ENCODE measurements around the gene EDRF1.
A peak's percentile ranks its signal among the peaks of the same experiment; 100 is the strongest.
"Not testable (repeated sequence)": the region's sequence is repeated elsewhere in the genome, so short reads cannot be mapped to it uniquely, and the experiment has no call there.

Gene EDRF1

DNA sequence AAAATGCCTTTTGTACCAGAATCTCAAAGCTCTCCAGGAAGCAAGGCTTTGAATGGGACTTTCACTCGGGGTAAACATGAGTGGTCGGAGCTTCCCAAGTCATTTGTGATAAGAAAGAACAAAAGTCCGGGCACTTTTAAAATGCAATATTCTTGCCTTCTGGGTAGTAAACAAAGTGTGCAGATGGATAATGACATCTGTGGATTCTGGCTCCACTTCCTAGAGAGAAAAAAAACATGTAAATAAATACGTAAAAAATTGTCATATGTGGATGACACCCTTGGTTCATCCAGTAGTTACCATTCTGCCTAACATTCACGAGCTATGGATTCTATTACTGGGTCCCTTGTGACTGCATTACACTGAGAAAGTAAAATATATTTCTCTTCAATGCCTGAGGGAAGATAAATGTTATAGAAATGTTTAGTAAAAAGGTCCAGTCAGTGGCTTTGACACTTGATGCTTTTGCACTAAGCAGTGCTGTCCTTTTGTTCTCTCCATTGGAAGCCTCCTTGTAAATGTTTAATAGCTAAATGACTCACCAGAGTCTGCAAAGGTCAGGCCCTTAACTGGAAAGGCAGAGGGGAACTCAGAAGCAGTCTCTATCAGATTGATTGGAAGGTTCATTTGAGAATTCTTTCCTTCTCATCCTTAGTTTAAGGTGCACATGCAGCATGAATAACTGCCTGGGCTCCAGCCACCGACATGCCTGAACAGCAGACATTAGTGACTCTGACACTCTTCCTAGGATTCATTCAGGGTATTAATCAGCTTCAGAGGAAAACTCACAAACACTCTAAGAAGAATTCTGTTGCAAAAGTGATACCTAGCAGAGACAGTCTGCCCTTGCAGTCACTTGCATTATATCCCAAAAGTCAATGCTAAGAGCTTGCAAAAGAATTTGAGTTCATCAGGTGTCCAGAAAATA lies 11.7 kb upstream of the EDRF1 start:
- DNase-seq, result peak; percentile 77
- in situ Hi-C loops (cut with HindIII; ENCODE audit: low pct_ligation_motif_present, low pct_unique_long_range_greater_than_20kb, low sequenced_read_pairs), result no loop called here

GRCh38 chr10:125708971-125709503 lies 10.5 kb upstream of the EDRF1 start:
- in situ Hi-C loops (cut with HindIII; ENCODE audit: low pct_ligation_motif_present, low pct_unique_long_range_greater_than_20kb, low sequenced_read_pairs), result no loop called here

GRCh38 chr10:125709553-125710474 lies 9.7 kb upstream of the EDRF1 start:
- DNase-seq, result no peak
- in situ Hi-C loops (cut with HindIII; ENCODE audit: low pct_ligation_motif_present, low pct_unique_long_range_greater_than_20kb, low sequenced_read_pairs), result no loop called here

More at GRCh38 chr10:125708971-125709503, 10.5 kb upstream of the EDRF1 start:
- no peak for DNase-seq

GRCh38 chr10:125711110-125711750 lies 8.3 kb upstream of the EDRF1 start:
- in situ Hi-C loops (cut with HindIII; ENCODE audit: low pct_ligation_motif_present, low pct_unique_long_range_greater_than_20kb, low sequenced_read_pairs), result no loop called here
- no peak for DNase-seq

DNA sequence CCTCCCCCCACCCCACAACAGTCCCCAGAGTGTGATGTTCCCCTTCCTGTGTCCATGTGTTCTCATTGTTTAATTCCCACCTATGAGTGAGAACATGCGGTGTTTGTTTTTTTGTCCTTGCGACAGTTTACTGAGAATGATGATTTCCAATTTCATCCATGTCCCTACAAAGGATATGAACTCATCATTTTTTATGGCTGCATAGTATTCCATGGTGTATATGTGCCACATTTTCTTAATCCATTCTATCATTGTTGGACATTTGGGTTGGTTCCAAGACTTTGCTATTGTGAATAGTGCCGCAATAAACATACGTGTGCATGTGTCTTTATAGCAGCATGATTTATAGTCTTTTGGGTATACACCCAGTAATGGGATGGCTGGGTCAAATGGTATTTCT lies 4.8 kb upstream of the EDRF1 start:
- DNase-seq; in situ Hi-C loops (cut with HindIII; ENCODE audit: low pct_ligation_motif_present, low pct_unique_long_range_greater_than_20kb, low sequenced_read_pairs): not testable (repeated sequence)

GRCh38 chr10:125720002-125720382 lies 483 bp downstream of the EDRF1 start:
- no peak for DNase-seq
- in situ Hi-C loops (cut with HindIII; ENCODE audit: low pct_ligation_motif_present, low pct_unique_long_range_greater_than_20kb, low sequenced_read_pairs), result no loop called here

- in situ Hi-C loops (cut with HindIII; ENCODE audit: low pct_ligation_motif_present, low pct_unique_long_range_greater_than_20kb, low sequenced_read_pairs), result no loop called here
- DNase-seq, result no peak
Measured at GRCh38 chr10:125721035-125721434, 1.5 kb downstream of the EDRF1 start.

DNA sequence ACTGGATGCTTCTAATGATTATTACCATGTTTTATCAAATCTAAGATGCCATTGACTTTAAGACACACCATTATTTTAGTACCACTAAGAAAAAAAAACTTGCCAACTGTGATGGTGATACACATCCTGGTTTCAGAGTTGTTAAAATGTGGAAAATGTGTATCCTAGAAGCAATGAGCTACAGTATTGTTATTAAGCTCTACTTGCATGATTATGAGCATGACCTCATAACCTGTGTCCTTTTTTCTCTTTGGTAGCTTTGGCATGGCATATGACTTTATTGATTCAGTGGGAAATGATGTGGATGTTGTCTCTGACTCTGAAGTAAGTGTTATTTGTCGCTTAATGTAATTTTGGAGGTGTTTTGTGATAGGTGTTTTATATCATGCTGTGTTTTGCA lies 3.3 kb downstream of the EDRF1 start:
- in situ Hi-C loops (cut with HindIII; ENCODE audit: low pct_ligation_motif_present, low pct_unique_long_range_greater_than_20kb, low sequenced_read_pairs), result no loop called here
- DNase-seq, result no peak

DNA sequence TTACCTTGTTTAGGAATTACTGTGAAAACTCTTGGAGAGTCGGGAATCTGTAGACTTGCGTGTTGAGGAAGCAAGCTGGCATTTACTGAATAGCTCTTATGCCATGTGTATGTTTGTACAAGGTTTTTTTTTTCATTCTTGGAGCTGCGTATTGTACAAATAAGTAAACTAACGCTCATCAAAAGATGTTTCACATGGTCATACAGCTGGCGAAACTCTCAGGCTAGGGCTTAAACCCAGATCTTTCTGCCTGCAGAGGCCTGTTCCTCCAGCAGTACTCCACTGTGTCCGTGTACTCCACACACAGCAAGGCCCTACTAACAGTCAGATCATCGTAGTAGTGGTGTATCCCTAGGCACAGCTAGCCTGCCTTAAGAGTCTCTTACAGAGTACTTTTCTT lies 7.4 kb downstream of the EDRF1 start:
- in situ Hi-C loops (cut with HindIII; ENCODE audit: low pct_ligation_motif_present, low pct_unique_long_range_greater_than_20kb, low sequenced_read_pairs), result no loop called here
- DNase-seq, result no peak

DNA sequence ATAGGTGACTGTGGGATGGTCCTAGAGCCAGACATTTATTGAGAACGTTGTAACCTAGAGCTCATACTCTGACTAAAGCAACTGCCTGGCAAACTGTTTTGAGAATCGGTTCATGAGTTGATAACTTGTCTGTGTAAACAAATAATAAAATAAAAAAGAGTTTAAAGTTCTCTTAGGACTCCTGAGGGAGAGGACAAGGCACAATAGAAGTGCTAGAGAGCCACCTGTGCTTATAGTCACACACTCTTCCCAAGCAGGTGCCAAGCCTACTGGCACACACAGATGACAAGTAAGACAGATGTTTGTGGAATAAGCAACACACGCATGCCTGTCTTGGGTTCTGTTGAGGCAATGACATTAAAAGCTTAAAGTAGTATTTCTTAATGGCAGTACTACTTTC lies 7.9 kb downstream of the EDRF1 start:
- no peak for DNase-seq
- in situ Hi-C loops (cut with HindIII; ENCODE audit: low pct_ligation_motif_present, low pct_unique_long_range_greater_than_20kb, low sequenced_read_pairs), result no loop called here

DNA sequence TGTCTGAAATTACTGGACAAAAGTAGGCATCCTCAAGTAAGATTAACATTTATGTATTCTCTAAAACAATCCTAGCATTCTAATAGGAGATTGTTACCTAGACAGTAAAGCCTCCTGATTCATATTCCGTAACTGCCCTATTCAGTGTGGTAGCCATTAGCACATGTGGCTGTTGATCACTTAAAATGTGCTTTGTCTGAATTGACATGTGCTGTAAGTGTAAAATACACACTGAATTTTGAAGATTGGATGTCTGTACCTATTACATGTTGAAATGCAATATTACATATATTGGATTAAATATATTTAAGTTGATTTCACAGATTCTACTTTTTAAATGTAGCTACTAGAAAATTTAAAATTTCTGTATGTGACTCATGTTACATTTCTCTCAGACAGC lies 14.6 kb downstream of the EDRF1 start:
- no peak for DNase-seq
- in situ Hi-C loops (cut with HindIII; ENCODE audit: low pct_ligation_motif_present, low pct_unique_long_range_greater_than_20kb, low sequenced_read_pairs), result no loop called here

GRCh38 chr10:125734823-125735222 lies 15.3 kb downstream of the EDRF1 start:
- in situ Hi-C loops (cut with HindIII; ENCODE audit: low pct_ligation_motif_present, low pct_unique_long_range_greater_than_20kb, low sequenced_read_pairs), result no loop called here

DNA sequence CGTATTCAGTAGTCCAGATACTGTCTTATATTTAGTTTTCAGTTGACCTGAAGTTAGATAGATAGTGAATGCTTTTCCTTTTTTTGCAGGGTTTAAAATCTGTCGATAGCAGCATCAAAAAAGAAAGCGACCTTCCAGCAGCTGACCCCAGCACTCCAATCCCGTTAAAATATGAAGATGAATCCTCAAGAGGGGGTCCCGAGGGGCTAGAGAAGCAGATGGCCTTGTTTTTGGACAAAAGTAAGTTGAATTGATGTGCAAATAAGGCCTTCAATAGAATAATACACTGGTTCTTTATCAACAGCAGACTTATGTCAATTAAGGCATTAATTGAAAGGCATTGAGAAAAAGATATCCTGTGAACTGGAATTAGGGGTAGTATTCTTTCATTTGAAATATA lies 18.7 kb downstream of the EDRF1 start:
- no peak for DNase-seq
- in situ Hi-C loops (cut with HindIII; ENCODE audit: low pct_ligation_motif_present, low pct_unique_long_range_greater_than_20kb, low sequenced_read_pairs), result no loop called here

More at GRCh38 chr10:125734823-125735222, 15.3 kb downstream of the EDRF1 start:
- DNase-seq, result no peak

DNA sequence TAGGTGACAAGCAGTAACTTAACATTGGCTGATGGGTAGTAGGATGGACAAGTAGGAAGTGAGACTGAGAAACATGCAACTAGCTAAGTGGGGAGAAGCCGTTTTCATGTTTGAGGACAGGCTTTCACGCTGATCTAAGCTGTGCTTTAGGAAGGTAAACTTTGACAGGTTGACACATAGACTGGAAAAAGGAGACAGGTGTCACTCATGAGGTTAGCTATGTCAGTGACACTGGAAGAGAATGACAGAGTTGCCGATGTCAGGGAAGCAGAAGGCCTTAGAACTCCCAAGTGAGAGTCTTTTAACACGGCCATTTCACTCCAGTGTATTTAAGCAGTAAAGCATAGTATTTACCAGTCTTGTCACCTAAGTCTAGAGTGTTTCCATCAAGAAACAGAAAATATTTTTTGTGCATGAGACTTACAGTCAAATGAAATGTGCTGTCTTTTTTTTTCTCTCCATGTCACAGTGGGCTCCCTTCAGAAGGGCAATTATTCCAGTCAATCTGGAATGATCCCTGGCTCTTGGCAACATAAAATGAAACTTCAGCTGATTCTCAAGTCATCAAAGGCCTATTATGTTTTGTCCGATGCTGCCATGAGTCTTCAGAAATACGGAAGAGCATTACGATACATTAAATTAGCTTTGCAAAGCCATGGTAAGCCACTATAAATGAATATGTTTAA lies 20.6 kb downstream of the EDRF1 start:
- in situ Hi-C loops (cut with HindIII; ENCODE audit: low pct_ligation_motif_present, low pct_unique_long_range_greater_than_20kb, low sequenced_read_pairs), result no loop called here
- no peak for DNase-seq

DNA sequence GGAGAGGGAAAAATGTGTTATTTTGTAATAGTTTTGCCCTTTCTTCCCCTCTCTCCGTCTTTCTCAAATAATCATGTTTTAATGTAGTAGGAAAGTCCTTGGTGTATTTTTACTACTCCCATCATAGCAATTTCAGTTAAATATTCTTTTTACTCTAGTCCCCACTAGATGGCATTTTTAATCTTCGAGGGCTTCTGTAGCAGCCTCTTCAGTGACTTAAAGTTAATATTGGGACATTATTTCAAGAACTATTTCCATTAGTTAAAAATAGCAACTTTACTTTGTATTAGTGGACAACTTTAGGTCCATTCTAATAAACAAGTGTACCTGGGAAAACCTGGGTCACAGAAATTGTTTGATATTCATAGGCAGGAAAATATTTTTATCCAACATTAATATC lies 23.0 kb downstream of the EDRF1 start:
- DNase-seq, result peak; percentile 22
- in situ Hi-C loops (cut with HindIII; ENCODE audit: low pct_ligation_motif_present, low pct_unique_long_range_greater_than_20kb, low sequenced_read_pairs), result no loop called here

DNA sequence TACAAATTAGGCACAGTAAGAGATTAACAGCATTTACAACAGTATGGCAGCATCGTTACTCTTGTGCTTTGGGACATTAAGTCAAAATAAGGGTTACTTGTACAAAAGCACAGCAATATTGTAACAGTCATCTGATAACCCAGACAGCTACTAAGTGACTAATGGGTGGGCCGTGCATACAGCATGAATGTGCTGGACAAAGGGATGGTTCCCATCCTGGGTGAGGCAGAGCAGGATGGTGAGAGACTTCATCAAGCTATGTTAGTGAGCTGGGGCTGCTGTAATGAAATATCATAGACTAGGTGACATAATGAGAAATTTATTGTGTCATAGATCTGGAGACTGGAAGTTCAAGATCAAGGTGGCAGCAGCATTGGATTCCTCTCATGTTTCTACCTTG lies 25.4 kb downstream of the EDRF1 start:
- DNase-seq, result no peak
- in situ Hi-C loops (cut with HindIII; ENCODE audit: low pct_ligation_motif_present, low pct_unique_long_range_greater_than_20kb, low sequenced_read_pairs), result no loop called here

GRCh38 chr10:125747417-125747816 lies 27.9 kb downstream of the EDRF1 start:
- in situ Hi-C loops (cut with HindIII; ENCODE audit: low pct_ligation_motif_present, low pct_unique_long_range_greater_than_20kb, low sequenced_read_pairs), result no loop called here
- DNase-seq, result no peak

- in situ Hi-C loops (cut with HindIII; ENCODE audit: low pct_ligation_motif_present, low pct_unique_long_range_greater_than_20kb, low sequenced_read_pairs), result no loop called here
Measured at GRCh38 chr10:125756196-125756595, 36.7 kb downstream of the EDRF1 start.

More at GRCh38 chr10:125756196-125756595, 36.7 kb downstream of the EDRF1 start:
- no peak for DNase-seq
